ENCODE results near the gene SERTAD3. TPM values are rescaled to one million over a fixed set of nuclear protein-coding genes. Genes with fewer than 3 reads are reported as not detected.
A peak's percentile ranks its signal among the peaks of the same experiment; 100 is the strongest.

The SERTAD3 gene
- total RNA-seq, 2 donors from 2014 or later, result 26.5 to 36.0 TPM

- DNase-seq, result peak; percentile 100
- Histone ChIP-seq H3K27ac (peak within 1 kb of the TSS; percentile 97), H3K27me3 (no peaks in the 10 kb centered on the region), H3K9me3 (no peaks in the 10 kb centered on the region), H3K4me1 (peaks cover 4% of the 10 kb centered on the region), H3K4me3 (peak within 1 kb of the TSS; percentile 86), H3K36me3 (no peaks in the 10 kb centered on the region), H3K9ac (ENCODE audit: low read depth in 2 of 2, low read length in 2 of 2) (peak within 1 kb of the TSS; percentile 91 to 97)
- intact Hi-C loops (cut with DNase I), result no loop called here
- TF ChIP-seq, protein P1, sequence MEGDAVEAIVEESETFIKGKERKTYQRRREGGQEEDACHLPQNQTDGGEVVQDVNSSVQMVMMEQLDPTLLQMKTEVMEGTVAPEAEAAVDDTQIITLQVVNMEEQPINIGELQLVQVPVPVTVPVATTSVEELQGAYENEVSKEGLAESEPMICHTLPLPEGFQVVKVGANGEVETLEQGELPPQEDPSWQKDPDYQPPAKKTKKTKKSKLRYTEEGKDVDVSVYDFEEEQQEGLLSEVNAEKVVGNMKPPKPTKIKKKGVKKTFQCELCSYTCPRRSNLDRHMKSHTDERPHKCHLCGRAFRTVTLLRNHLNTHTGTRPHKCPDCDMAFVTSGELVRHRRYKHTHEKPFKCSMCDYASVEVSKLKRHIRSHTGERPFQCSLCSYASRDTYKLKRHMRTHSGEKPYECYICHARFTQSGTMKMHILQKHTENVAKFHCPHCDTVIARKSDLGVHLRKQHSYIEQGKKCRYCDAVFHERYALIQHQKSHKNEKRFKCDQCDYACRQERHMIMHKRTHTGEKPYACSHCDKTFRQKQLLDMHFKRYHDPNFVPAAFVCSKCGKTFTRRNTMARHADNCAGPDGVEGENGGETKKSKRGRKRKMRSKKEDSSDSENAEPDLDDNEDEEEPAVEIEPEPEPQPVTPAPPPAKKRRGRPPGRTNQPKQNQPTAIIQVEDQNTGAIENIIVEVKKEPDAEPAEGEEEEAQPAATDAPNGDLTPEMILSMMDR (IDR thresholded peaks at IDR 0.05), result peak; percentile 74
Measured at GRCh38 chr19:40425450-40426287, 18.5 kb downstream of the SERTAD3 start, which contains the start of gene SERTAD1. SERTAD1 (minus strand) TSS chr19:40425992; CDS start chr19:40423546, 2,446 bp downstream.

- Histone ChIP-seq H3K9me3 (no peaks in the 10 kb centered on the region), H3K4me3 (peak overlapping the region; percentile 86), H3K27ac (peak overlapping the region; percentile 97), H3K4me1 (peaks cover 4% of the 10 kb centered on the region), H3K27me3 (no peaks in the 10 kb centered on the region), H3K36me3 (no peaks in the 10 kb centered on the region), H3K9ac (ENCODE audit: low read depth in 2 of 2, low read length in 2 of 2) (peak overlapping the region; percentile 91 to 97)
- TF ChIP-seq, protein P1 (IDR thresholded peaks at IDR 0.05), result no peak
- intact Hi-C loops (cut with DNase I), result no loop called here
- peak; percentile 75 for DNase-seq
Measured at GRCh38 chr19:40424637-40425449, 19.3 kb downstream of the SERTAD3 start.

DNA sequence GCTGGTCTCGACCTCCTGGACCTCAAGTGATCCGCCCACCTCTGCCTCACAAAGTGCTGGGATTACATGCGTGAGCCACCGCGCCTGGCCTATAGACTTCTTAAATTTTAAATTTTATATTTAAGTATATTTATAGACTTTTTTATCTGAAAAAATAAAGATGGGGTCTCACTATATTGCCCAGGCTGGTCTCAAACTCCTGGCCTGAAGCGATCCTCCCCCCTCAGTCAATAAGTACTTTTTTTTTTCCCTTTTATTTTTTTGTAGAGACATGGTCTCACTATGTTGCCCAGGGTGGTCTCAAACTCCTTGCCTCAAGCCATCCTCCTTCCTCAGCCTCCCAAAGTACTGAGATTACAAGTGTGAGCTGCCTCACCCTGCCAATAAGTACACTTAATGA is 20.2 kb downstream of the SERTAD3 start:
- no peak for DNase-seq
- peak overlapping the region; percentile 97 for H3K27ac ChIP-seq

DNA sequence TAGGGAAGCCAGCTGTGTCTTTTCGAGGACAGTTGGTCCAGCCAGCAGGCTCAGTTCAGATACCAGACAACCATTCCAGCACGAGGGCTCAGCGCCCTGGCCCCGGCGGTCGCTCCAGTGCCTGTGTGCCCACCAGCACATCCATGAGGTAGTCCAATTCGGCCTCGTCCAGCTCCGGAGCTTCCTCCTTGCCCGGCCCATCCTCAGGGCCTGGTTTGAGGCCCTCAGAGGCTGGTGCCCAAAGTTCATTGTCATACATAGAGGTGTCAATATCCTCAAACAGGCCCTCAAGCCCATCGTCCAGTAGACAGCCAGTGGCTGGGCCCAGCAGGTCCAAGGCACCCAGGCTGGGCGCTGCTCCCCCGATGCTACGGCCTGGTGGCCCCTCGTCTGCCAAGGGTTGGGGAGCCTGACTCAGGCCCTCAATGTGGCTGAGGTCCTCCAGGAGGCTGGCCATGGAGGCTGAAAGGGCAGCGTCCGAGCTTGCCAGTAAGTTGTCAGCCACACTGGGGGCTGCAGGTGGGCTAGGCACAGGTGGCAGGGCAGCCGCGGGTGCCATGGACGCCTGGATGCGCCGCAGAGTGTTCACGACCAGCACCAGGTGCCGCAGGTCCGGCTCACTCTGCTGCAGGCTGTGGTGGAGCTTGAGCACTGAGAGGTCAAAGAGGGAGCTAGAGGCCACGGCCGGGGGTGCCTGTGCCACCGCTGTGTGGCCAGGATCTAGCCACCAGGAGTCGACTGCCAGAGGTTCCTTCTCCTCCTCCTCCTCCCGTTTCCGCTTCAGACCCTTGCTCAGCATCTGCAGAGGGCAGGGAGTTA is 21.2 kb downstream of the SERTAD3 start:
- H3K4me1 ChIP-seq, result peaks cover 4% of the 10 kb centered on the region
- H3K9ac ChIP-seq (ENCODE audit: low read depth in 2 of 2, low read length in 2 of 2), result peak overlapping the region; percentile 34 to 45
- no peaks in the 10 kb centered on the region for H3K9me3 ChIP-seq
- intact Hi-C loops (cut with DNase I), result no loop called here
- no peaks in the 10 kb centered on the region for H3K27me3 ChIP-seq
- H3K36me3 ChIP-seq, result no peaks in the 10 kb centered on the region
- H3K27ac ChIP-seq, result no peak overlapping the region
- H3K4me3 ChIP-seq, result no peak overlapping the region
- no peak for DNase-seq
- TF ChIP-seq, protein P1 (IDR thresholded peaks at IDR 0.05), result no peak

More for the DNA sequence above, 20.2 kb downstream of the SERTAD3 start:
- Histone ChIP-seq H3K27me3 (no peaks in the 10 kb centered on the region), H3K9ac (ENCODE audit: low read depth in 2 of 2, low read length in 2 of 2) (no peak overlapping the region), H3K4me1 (peaks cover 4% of the 10 kb centered on the region), H3K9me3 (no peaks in the 10 kb centered on the region), H3K36me3 (no peaks in the 10 kb centered on the region), H3K4me3 (peak overlapping the region; percentile 86)
- intact Hi-C loops (cut with DNase I), result no loop called here
- TF ChIP-seq, protein P1 (IDR thresholded peaks at IDR 0.05), result no peak

Data from colonic mucosa (tissue), 4 donors.